Cerebellar nuclear complex (tissue), 1 donor: ENCODE measurements around the gene CARM1.
A peak's percentile ranks its signal among the peaks of the same experiment; 100 is the strongest.
"Not testable (repeated sequence)": the region's sequence is repeated elsewhere in the genome, so short reads cannot be mapped to it uniquely, and the experiment has no call there.

Experiments
- DNase-seq, 2 experiments: peaks; one replicate each; lab custom pipeline; 2025; lab: John Stamatoyannopoulos, UW

CARM1 gene

DNA sequence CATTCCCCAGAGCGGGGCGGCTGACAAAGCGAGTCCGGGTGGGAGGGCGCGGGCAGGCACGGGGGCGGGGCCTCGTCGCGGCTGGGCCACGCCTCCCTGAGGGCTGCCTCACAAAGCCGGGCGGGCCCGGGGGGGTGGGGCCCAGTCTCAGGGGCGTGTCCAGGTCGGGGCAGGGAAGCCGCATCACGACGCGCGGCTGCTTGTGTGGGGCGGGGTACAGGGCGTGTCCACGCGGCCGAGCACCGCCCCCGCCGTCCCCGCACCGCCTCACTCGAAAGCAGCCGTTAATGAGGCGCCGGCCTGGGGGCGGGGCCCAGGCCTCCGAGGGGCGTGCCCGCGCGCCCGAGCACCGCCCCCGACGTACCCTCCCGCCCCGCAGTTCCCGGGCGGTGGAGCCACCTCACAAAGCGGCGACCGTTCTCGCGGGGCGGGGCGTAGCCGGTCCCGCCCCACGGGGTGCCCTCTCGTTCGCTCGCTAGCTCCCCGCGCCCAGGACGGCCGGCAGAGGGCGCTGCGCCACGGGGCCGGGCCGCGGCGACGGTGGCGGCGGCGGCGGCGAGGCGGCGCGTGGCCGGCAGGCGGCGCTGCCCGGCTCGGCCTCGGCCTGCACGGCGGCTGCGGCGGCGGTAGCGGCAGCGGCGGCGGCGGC lies at the start of gene CARM1:
CARM1 (plus strand) TSS at position 599 of the 649 bp plus-strand sequence. CDS start 150 bp downstream, outside the sequence.
- DNase-seq = peak; percentile 93 to 94

GRCh38 chr19:10823690-10824089 lies 47.7 kb upstream of the CARM1 start:
- no peak for DNase-seq

DNA sequence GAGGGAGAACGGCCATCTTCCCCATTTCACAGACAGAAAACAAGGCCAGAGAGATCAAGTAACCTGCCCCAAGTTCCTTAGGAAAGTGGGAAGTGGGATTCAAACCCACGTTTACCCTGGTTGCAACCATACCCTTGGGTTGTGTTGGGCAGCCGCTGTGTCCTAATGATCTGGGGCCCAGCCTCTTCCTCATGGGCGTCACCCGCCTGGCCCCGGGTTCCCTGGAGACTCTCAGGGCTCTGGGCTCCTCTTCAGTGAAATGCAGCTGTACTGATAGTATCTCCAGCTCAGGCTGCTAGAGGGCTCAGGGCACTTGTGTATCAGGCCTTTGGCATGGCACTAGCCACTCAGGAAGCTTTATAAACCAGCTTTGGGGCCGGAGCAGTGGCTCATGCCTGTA lies 45.1 kb upstream of the CARM1 start:
- no peak for DNase-seq

GRCh38 chr19:10826846-10827245 lies 44.5 kb upstream of the CARM1 start:
- DNase-seq = no peak

GRCh38 chr19:10828981-10829821 lies 42.2 kb upstream of the CARM1 start:
- no peak for DNase-seq

DNA sequence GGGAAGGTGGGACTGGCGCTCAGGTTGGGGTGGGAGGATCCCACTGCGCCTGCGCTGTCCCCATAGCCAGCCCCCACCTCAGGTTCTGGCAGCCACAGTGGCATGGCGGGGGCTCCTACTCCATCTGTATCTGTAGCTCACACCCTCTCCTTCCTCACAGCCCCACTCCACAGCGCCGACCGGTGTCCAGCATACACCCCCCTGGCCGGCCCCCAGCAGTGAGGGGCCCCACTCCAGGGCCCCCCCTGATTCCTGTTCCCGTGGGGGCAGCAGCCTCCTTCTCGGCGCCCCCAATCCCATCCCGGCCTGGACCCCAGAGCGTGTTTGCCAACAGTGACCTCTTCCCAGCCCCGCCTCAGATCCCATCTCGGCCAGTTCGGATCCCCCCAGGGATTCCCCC lies 41.4 kb upstream of the CARM1 start:
- DNase-seq = no peak

- no peak for DNase-seq
Observed at GRCh38 chr19:10830370-10830769, 41.0 kb upstream of the CARM1 start.

GRCh38 chr19:10830931-10831779 lies 40.2 kb upstream of the CARM1 start:
- DNase-seq = no peak

- DNase-seq = no peak
Observed at GRCh38 chr19:10831987-10832938, 39.1 kb upstream of the CARM1 start.

DNA sequence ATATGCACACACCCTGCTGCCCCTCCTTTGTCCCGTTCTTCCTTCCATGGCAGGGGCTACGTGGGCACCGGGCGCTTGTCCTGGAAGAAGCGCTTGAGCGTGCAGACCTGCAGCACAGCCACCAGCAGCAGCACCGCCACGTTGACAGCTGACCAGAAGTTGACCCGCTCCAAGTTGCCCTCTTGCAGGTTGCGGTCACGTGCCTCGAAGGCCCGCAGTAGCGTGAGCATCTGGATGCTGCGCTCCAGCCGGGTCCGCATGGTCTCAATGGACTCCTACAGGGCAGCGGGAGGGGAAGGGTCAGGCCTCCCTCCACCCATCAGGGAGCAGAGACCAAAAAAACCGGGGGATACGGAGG lies 38.4 kb upstream of the CARM1 start:
- no peak for DNase-seq

- DNase-seq = no peak
Observed at GRCh38 chr19:10835089-10835753, 36.1 kb upstream of the CARM1 start.

GRCh38 chr19:10835754-10836478 lies 35.4 kb upstream of the CARM1 start, which contains the start of gene TMED1:
TSS of gene TMED1 (minus strand) at chr19:10836212. CDS start at chr19:10836191, 21 bp downstream.
- DNase-seq = peak; percentile 81 to 86

DNA sequence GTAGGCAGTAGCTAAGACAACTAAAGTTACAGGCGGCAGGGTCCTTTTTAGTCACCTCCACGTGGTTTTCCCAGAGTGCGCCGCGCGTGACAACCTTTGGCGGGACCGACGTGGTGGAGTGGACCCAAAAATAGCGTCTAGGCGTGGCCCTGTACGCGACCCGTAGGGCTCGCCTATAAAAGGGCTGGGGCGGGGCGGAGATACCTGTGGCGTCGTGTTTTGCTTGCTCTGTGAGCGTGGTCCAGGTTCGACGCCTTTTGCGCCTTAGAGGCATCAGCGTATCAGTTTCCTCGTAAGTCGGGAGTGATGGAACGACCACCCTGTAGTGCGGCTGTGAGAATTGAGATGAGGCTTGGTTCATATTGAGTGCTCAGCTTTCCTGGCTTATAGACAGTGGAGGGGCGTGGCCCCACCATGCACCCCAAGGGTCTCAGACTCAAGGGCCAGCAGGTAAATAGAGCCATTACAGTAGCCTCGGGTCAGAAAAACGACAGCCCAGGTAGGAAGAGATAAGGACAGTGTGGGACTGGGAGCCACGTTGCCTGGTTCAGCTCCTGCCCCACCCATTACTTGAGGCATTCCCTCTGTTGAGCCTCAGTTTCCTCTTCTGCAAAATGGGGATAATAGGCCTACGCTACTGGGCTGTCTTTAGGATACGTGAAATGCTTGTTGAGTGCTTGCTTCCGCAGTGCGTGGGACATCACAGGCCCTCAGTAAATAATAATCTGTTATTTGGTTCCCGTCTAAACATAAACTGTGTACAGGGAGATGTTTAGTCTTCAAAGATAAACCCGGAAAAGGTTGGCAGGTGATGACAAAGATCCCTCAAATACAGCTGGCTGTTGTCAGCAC lies 34.6 kb upstream of the CARM1 start:
- no peak for DNase-seq

GRCh38 chr19:10837649-10838048 lies 33.7 kb upstream of the CARM1 start:
- not testable (repeated sequence) for DNase-seq

- no peak for DNase-seq
Observed at GRCh38 chr19:10838377-10838776, 33.0 kb upstream of the CARM1 start.

DNA sequence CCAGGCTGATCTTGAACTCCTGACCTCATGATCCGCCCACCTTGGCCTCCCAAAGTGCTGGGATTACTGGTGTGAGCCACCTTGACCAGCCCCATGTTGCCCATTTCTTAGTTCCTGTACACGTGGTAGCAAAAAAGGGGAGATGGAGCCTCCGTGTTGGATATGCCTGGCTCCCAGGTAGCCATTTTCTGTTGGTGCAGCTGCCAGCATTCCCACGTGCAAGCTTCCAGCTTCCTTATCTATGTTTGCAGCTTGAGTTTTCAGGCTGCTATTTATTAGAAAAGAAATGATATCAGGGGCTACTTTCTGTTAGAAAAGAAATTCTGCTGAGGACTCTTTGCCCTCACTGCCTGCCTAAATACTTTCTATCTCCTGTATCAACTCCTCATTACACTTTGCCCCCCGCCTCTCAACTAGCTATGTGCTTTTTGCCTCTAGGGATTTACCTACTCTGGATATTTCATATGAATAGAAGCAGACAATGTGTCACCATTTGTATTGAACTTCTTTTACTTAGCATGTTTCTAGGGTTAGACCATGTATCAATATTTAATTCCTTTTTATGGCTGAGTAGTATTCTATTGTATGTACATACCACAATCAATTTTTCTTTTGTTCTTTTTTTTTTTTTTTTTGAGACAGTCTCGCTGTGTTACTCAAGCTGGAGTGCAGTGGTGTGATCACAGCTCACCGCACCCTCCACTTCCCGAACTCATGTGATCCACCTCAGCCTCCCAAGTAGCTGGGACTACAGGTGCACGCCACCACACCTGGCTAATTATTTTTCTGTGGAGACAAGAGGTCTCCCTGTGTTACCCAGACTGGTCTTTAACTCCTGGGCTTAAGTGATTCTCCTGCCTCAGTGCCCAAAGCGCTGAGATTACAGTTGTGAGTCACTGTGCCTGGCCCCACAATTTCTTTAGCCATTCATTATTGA lies 32.0 kb upstream of the CARM1 start:
- no peak for DNase-seq

- no peak for DNase-seq
Observed at GRCh38 chr19:10842788-10843187, 28.6 kb upstream of the CARM1 start.
